SU-DHL-6 (cell line): ENCODE data around the gene EXOC6.

Experiments used
- H2AFZ ChIP-seq: fragments of 200-600 bp; sonication (generic); 2 replicates; pipeline ENCODE4 v1.6.1; 2014; ENCODE audit warnings: low read depth, mild to moderate bottlenecking, moderate library complexity, mixed read lengths, antibody characterized with exemption, low read length; ENCODE audit not compliant: severe bottlenecking
- H3F3A ChIP-seq: fragments of 200-600 bp; shearing (Covaris generic); 2 replicates; pipeline ENCODE4 v1.6.0; 2016; ENCODE audit warnings: antibody characterized with exemption, mild to moderate bottlenecking; ENCODE audit not compliant: insufficient read depth
- H3K27ac ChIP-seq: fragments of 200-600 bp; sonication (generic); 2 replicates; pipeline ENCODE4 v1.5.1; 2016; ENCODE audit warnings: low read depth, mild to moderate bottlenecking, low read length, moderate library complexity, mixed read lengths
- H3K27me3 ChIP-seq: fragments of 200-600 bp; sonication (generic), shearing (Covaris generic); 2 replicates; pipeline ENCODE4 v1.6.0; 2014; ENCODE audit warnings: mild to moderate bottlenecking, low read length
- H3K36me3 ChIP-seq: fragments of 200-600 bp; sonication (generic); 2 replicates; pipeline ENCODE4 v1.6.1; 2014; ENCODE audit warnings: mild to moderate bottlenecking, low read length, mixed read lengths
- H3K4me2 ChIP-seq: fragments of 300-600, 200-600 bp; shearing (Covaris generic), sonication (generic); 2 replicates; pipeline ENCODE4 v1.6.0; 2014; ENCODE audit warnings: low read length, low read depth, mild to moderate bottlenecking; ENCODE audit not compliant: poor library complexity, severe bottlenecking
- H3K4me3 ChIP-seq: fragments of 200-600 bp; sonication (generic); 2 replicates; pipeline ENCODE4 v1.5.1; 2014; ENCODE audit warnings: antibody characterized with exemption, low read length, mild to moderate bottlenecking, mixed read lengths; ENCODE audit not compliant: insufficient read depth, poor library complexity, severe bottlenecking
- H3K79me2 ChIP-seq: fragments of 200-600 bp; sonication (generic); 2 replicates; pipeline ENCODE4 v1.6.1; 2014; ENCODE audit warnings: mild to moderate bottlenecking, low read length, moderate library complexity; ENCODE audit not compliant: insufficient read depth
- H3K9ac ChIP-seq: fragments of 200-600 bp; sonication (generic); 2 replicates; pipeline ENCODE4 v1.7.0; 2014; ENCODE audit warnings: mild to moderate bottlenecking, low read length
- H3K9me2 ChIP-seq: fragments of 200-600 bp; sonication (generic); replicated peaks from 2 replicates; pipeline ENCODE4 v1.6.1; 2014; ENCODE audit warnings: low read length; ENCODE audit not compliant: insufficient read depth
- H3K9me3 ChIP-seq: fragments of 200-600 bp; sonication (generic); 2 replicates; pipeline ENCODE4 v1.6.1; 2014; ENCODE audit warnings: low read length, mixed read lengths; ENCODE audit not compliant: insufficient read depth
- H4K20me1 ChIP-seq: fragments of 200-600 bp; sonication (generic); 2 replicates; pipeline ENCODE4 v1.6.1; 2014; ENCODE audit warnings: low read depth, mild to moderate bottlenecking, antibody characterized with exemption, low read length, moderate library complexity, mixed read lengths
- CTCF ChIP-seq: fragments of 200-600 bp; sonication (generic); IDR thresholded peaks from one replicate; pipeline ENCODE4 v1.5.1; 2017; ENCODE audit warnings: antibody characterized with exemption, mild to moderate bottlenecking, low read length, moderate library complexity; ENCODE audit not compliant: insufficient read depth, poor library complexity, severe bottlenecking
- EZH2phosphoT487 ChIP-seq: fragments of 200-600 bp; sonication (generic), shearing (Covaris generic); conservative IDR thresholded peaks from 2 replicates; pipeline ENCODE4 v1.6.1; 2018; ENCODE audit warnings: mild to moderate bottlenecking, antibody characterized with exemption, low read length, moderate library complexity, mixed read lengths

EXOC6 gene

GRCh38 chr10:92801978-92802872 is 46.1 kb upstream of the EXOC6 start:
- Histone ChIP-seq H3K79me2 (no peaks in the 10 kb centered on the region), H3K4me3 (no peak overlapping the region), H3K4me2 (no peak overlapping the region), H3K36me3 (no peaks in the 10 kb centered on the region), H3F3A (no peaks in the 10 kb centered on the region), H3K27ac (no peak overlapping the region), H2AFZ (no peak overlapping the region), H3K27me3 (no peaks in the 10 kb centered on the region), H3K9me2 (no peaks in the 10 kb centered on the region), H3K9me3 (no peaks in the 10 kb centered on the region), H3K9ac (no peak overlapping the region), H4K20me1 (no peaks in the 10 kb centered on the region)
- TF ChIP-seq CTCF (no peak), EZH2phosphoT487 (no peak)

- no peaks in the 10 kb centered on the region for H3K36me3 ChIP-seq
- no peak overlapping the region for H3K27ac ChIP-seq
- no peak for TF ChIP-seq CTCF
- TF ChIP-seq EZH2phosphoT487: no peak
- no peaks in the 10 kb centered on the region for H3K27me3 ChIP-seq
- no peak overlapping the region for H3K9ac ChIP-seq
- H4K20me1 ChIP-seq: no peaks in the 10 kb centered on the region
- no peak overlapping the region for H3K4me2 ChIP-seq
- H3K9me2 ChIP-seq: no peaks in the 10 kb centered on the region
- no peaks in the 10 kb centered on the region for H3K9me3 ChIP-seq
- H3K4me3 ChIP-seq: no peak overlapping the region
- no peak overlapping the region for H2AFZ ChIP-seq
- no peaks in the 10 kb centered on the region for H3F3A ChIP-seq
- H3K79me2 ChIP-seq: no peaks in the 10 kb centered on the region
Observed at GRCh38 chr10:92809840-92810239, 38.5 kb upstream of the EXOC6 start.

- Histone ChIP-seq H3K9ac (no peak overlapping the region), H3K27ac (no peak overlapping the region), H3K9me3 (no peaks in the 10 kb centered on the region), H4K20me1 (no peaks in the 10 kb centered on the region), H3K4me2 (no peak overlapping the region), H3F3A (no peaks in the 10 kb centered on the region), H2AFZ (no peak overlapping the region), H3K27me3 (no peaks in the 10 kb centered on the region), H3K4me3 (no peak overlapping the region), H3K9me2 (no peaks in the 10 kb centered on the region), H3K79me2 (no peaks in the 10 kb centered on the region), H3K36me3 (no peaks in the 10 kb centered on the region)
- TF ChIP-seq EZH2phosphoT487 (no peak), CTCF (no peak)
Observed at GRCh38 chr10:92810934-92811532, 37.3 kb upstream of the EXOC6 start.
